ENCODE measurements around the gene TRPM4. TPM values are rescaled to one million over a fixed set of nuclear protein-coding genes. Genes with fewer than 3 reads are reported as not detected.
"Not testable (repeated sequence)": the region's sequence is repeated elsewhere in the genome, so short reads cannot be mapped to it uniquely, and the experiment has no call there.

The TRPM4 gene
- total and polyA plus RNA-seq, 8 donors, result 11.8 to 47.1 (median 18.7) TPM

GRCh38 chr19:49140951-49141350, 16.6 kb upstream of the TRPM4 start:
- no peak for TF ChIP-seq CTCF (IDR thresholded peaks at IDR 0.05)
- no peak overlapping the region for H3K27ac ChIP-seq
- H3K4me3 ChIP-seq, result no peak overlapping the region
- no peaks in the 10 kb centered on the region for H3K36me3 ChIP-seq
- H3K4me1 ChIP-seq, result no peaks in the 10 kb centered on the region
- H3K9me3 ChIP-seq, result no peaks in the 10 kb centered on the region
- FAIRE-seq (no peak), DNase-seq (no peak), ATAC-seq (no peak)
- intact Hi-C loops (cut with DNase I), result no loop called here
- H3K27me3 ChIP-seq, result no peaks in the 10 kb centered on the region
- 79 to 95% methylated on average over 7 of the region's 7 CpGs for WGBS, 2 donors

- 72 to 87% methylated on average over 6 of the region's 6 CpGs for WGBS, 2 donors
- no peaks in the 10 kb centered on the region for H3K9me3 ChIP-seq
- FAIRE-seq (no peak), ATAC-seq (no peak), DNase-seq (no peak)
- no peaks in the 10 kb centered on the region for H3K36me3 ChIP-seq
- no peaks in the 10 kb centered on the region for H3K4me1 ChIP-seq
- no peak overlapping the region for H3K27ac ChIP-seq
- H3K27me3 ChIP-seq, result no peaks in the 10 kb centered on the region
- TF ChIP-seq CTCF (IDR thresholded peaks at IDR 0.05), result no peak
- intact Hi-C loops (cut with DNase I), result no loop called here
- no peak overlapping the region for H3K4me3 ChIP-seq
Observed at GRCh38 chr19:49141352-49141751, 16.2 kb upstream of the TRPM4 start.

DNA sequence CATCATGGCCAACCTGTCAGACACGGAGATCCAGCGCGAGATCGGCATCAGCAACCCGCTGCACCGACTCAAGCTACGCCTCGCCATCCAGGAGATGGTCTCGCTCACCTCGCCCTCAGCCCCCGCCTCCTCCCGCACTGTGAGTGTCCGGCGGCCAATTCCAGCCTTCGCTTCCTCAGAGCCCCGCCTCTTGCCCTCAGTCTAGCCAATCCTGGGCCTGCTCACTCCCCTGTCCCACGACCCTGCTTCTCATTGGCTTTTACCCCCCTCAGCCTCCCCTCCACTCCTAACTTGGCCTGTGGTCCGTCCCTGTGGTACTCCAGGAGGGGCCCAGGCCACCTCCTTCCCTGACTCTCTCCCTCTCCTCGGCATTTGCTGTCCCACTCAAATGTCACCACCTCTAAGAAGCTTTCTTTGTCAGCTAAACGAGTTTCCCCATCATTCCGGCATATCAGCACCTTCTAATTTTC, 14.7 kb upstream of the TRPM4 start:
- no peaks in the 10 kb centered on the region for H3K4me1 ChIP-seq
- DNase-seq (peak; percentile 86 to 96 (median 89)), FAIRE-seq (no peak), ATAC-seq (peak; percentile 96 to 99 (median 98))
- no peaks in the 10 kb centered on the region for H3K9me3 ChIP-seq
- H3K27me3 ChIP-seq, result no peaks in the 10 kb centered on the region
- intact Hi-C loops (cut with DNase I), result no loop called here
- peak overlapping the region in 2 of 4 donors; percentile 28 to 45 for H3K4me3 ChIP-seq
- H3K27ac ChIP-seq, result no peak overlapping the region
- WGBS, 2 donors, result 2 to 4% methylated on average over 21 of the region's 21 CpGs
- H3K36me3 ChIP-seq, result no peaks in the 10 kb centered on the region
- TF ChIP-seq CTCF (IDR thresholded peaks at IDR 0.05), result no peak

- peak; percentile 66 to 83 (median 80) for TF ChIP-seq CTCF (IDR thresholded peaks at IDR 0.05)
- 8 to 9% methylated on average over 30 of the region's 30 CpGs for WGBS, 2 donors
- ATAC-seq (peak in 3 of 4 donors; percentile 13 to 18 (median 13)), FAIRE-seq (no peak), DNase-seq (peak; percentile 52 to 96 (median 83))
- no peaks in the 10 kb centered on the region for H3K9me3 ChIP-seq
- no peak overlapping the region for H3K4me3 ChIP-seq
- intact Hi-C loops (cut with DNase I), result no loop called here
- no peaks in the 10 kb centered on the region for H3K27me3 ChIP-seq
- peaks cover 0 to 7% (median under 1%) of the 10 kb centered on the region in 3 donors for H3K4me1 ChIP-seq
- H3K36me3 ChIP-seq, result no peaks in the 10 kb centered on the region
- no peak overlapping the region for H3K27ac ChIP-seq
Observed at GRCh38 chr19:49145573-49146407, 11.8 kb upstream of the TRPM4 start.

- H3K27ac ChIP-seq; H3K4me3 ChIP-seq; H3K9me3 ChIP-seq; DNase-seq; H3K36me3 ChIP-seq; H3K4me1 ChIP-seq; intact Hi-C loops (cut with DNase I); H3K27me3 ChIP-seq; FAIRE-seq; ATAC-seq: not testable (repeated sequence)
- 37 to 44% methylated on average over 7 of the region's 7 CpGs for WGBS, 2 donors
Observed at GRCh38 chr19:49146408-49146770, 11.2 kb upstream of the TRPM4 start.

Data from pancreas (tissue), 10 donors.